Cortex of kidney (tissue), 1 donor: ENCODE results near the gene IDI1.
"Not testable (repeated sequence)": the region's sequence is repeated elsewhere in the genome, so short reads cannot be mapped to it uniquely, and the experiment has no call there.

Source experiments
- DNase-seq: peaks from one replicate; lab custom pipeline; 2025; lab: John Stamatoyannopoulos, UW

IDI1 gene

GRCh38 chr10:1034758-1035157 is 14.2 kb downstream of the IDI1 start:
- DNase-seq: no peak

DNA sequence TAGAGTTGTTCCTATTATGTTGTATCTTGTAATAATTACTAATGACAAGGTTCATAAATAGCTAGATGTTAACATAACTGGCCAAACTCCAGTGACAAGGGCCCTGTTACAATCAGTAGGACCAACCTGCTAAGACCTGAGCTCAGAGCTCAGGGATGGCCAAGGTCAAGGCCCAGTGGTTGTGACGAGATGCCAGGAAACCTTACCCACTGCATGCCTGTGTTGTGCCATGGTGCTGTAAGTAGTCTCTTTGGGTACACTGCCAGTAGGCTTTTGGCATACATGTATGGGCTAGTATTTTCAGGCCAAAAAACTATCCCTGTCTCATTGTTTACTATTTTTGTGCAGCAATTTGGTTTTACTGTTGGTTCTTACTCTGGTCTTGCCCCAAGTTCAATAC is 15.3 kb downstream of the IDI1 start:
- no peak for DNase-seq

GRCh38 chr10:1029838-1030237 is 19.1 kb downstream of the IDI1 start:
- DNase-seq: no peak

GRCh38 chr10:1026578-1026977 is 22.3 kb downstream of the IDI1 start:
- no peak for DNase-seq

DNA sequence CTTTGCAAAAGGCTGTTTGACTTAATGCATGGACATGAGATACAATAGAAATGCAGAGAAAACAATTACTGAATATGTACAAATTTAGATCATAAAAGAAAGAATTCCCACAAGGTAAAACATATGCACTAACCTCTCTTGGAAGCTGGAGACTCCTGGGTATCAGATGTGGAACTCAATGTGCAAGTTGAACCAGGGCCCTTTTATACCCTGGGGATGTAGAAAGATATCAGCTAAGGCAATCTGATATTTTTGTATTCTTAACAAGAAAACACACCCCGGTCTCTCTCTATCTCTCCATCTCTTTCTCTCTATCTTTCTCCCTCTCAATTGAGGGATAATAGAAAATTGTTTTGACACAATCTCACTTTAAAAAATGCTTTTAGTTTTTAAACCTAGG is 23.2 kb downstream of the IDI1 start, which contains the start of gene IDI2:
TSS of gene IDI2 (minus strand) at position 177 of the 400 bp plus-strand sequence. CDS start 1,136 bp downstream, outside the sequence.
- DNase-seq: no peak

GRCh38 chr10:1024103-1024502 is 24.8 kb downstream of the IDI1 start:
- no peak for DNase-seq

- no peak for DNase-seq
These were observed 26.5 kb downstream of the IDI1 start for GRCh38 chr10:1022413-1022812.

DNA sequence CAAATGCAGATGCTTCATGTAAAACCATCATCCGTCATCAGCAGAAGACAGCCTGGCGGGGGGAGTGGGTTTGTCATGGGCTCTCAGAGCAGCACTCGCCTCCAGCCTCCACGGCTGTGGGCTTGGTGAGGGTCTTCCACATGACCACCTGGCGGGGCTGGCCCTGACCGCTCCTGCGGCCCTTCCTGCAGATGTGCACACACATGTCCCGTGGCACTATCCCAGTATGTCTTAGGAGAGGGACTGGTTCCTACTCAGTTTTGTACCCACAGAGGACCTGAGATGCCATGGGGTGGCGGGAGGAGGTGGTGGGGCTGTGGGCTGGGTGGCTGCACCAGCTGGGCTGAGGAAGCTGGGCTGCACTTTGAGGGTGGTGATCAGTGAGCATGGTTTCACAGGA is 28.0 kb downstream of the IDI1 start:
- DNase-seq: no peak

- no peak for DNase-seq
These were observed 28.5 kb downstream of the IDI1 start for GRCh38 chr10:1020460-1020859.

GRCh38 chr10:1019362-1019761 is 29.6 kb downstream of the IDI1 start:
- DNase-seq: no peak

DNA sequence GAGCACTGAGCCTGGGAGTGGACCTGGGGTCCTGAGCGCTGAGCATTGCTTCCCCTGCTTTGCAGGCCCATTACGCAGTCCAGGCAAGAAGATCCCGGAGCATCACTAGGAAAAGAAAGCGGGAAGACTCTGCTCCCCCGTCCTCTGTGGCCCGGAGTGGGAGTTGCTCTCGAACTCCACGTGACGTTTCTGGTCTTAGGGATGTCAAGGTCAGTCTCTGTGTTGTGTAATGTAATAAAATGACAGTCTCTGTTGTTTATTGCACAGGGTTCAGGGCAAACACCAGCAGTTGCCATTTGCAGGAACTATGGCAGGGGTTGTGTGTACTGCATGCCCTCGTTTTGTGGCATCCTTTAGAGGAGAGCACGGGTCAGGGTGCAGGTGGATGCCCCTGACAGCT is 33.2 kb downstream of the IDI1 start:
- no peak for DNase-seq

DNA sequence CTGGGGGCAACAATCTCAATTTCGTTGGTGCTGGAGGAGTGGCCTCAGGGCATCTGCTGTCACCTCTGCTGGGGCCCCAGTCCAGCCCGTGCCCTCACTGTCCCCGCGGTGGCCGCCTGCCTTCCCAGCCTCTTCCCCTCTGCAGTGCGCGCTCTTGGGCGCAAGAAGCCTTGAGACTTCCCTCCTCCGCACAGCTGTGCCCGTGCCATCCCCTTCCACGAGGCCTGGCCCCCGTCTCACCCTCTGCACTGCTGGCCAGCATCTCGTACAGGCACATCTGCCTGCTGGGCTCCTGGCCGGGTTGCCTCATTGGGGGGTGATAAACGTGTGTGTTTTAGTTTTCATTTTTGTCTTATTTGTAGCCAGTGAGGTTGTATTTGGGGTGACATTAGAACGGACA is 37.2 kb downstream of the IDI1 start:
- no peak for DNase-seq

DNA sequence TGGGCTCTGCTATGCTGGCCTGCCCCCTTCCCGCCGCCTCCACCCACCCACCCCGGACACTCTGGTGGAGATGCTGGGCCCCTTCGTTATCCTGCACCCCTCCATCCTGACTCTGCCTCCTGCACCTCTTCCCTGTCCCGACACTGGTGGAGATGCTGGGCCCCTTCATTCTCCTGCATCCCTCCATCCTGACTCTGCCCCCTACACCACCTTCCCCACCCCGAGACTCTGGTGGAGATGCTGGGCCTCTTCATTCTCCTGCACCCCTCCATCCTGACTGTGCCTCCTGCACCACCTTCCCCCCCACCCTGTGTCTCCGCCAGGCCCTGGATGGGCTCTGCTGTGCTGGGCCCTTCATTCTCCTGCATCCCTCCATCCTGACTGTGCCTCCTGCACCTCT is 38.2 kb downstream of the IDI1 start:
- no peak for DNase-seq

GRCh38 chr10:1009947-1010346 is 39.0 kb downstream of the IDI1 start:
- not testable (repeated sequence) for DNase-seq

DNA sequence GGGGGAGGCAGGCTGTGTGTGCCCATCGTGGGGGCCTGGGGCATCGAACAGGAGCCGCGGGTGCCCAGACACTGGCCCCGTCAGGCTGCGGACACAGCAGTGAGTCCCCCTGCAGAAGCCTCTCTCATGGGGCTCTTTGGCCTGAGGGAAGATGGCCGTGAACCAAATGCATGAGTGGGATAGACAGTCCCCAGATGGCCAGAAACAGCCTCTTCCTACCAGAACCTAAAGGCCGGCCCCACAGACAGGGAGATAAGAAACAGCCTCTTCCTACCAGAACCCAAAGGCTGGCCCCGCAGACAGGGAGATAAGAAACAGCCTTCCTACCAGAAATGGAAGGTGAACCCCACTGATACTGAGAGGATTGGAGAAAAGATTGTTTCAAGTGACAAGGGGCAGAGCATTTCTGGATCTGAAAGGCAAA is 39.8 kb downstream of the IDI1 start:
- no peak for DNase-seq

- no peak for DNase-seq
These were observed 41.3 kb downstream of the IDI1 start for GRCh38 chr10:1007583-1007982.

- no peak for DNase-seq
These were observed 42.3 kb downstream of the IDI1 start for GRCh38 chr10:1006573-1006972.

DNA sequence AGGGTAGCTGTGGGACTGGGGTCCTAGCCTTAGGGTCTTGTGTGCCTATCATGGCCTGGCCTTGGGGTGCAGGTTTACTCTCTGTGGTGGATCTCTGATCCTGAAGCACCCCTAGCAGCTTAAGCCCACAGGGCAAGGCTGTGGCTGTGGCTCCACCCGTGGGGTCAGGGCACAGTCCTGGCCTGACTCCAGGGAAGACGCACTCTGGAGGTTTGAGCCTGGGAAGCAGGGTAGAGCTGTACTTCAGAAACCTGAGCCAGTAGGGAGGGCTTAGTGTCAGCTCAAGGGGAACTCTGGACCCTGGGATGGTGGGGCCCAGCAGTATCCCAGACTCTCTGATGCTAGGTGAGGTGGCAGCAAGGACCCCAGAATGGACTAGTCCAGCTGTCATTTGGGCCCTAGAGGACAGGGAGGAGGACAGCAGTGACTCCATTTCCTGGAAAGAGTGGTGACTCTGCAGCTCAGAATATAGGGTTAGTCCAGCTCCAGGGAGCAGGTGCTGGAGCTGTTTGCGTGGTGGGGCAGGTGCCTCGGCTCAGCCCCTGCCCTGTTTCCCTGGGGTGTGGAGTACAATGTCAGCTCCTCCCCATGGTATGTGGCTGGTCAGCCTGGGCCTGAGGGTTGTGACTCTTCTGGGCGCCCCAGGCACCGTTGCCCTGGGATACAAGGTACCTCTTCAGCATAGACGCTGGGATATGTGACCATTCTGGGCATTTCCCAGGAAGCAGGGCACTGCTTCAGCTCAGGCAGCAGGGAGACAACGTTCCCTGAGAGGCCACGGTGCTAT is 44.8 kb downstream of the IDI1 start:
- DNase-seq: no peak

- DNase-seq: no peak
These were observed 46.4 kb downstream of the IDI1 start for GRCh38 chr10:1002425-1003006.

- no peak for DNase-seq
These were observed 51.5 kb downstream of the IDI1 start for GRCh38 chr10:997266-998022.

DNA sequence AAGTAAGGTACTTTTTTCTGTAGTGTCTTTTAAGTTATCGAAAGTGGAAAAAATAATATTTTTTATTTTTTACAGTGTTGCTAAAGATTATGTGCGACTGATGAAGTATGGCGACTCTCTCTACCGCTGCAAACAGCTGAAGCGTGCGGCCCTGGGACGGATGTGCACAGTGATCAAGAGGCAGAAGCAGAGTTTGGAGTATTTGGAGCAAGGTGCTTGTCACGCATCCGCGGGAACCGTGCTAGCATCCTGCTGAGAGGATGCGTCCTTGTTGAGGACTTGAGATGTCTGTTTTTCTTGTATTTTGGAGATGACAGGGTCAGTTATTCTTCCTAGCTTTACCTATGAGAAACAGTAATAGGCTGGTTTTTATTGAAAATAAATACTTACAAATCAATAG is 52.9 kb downstream of the IDI1 start:
- no peak for DNase-seq

DNA sequence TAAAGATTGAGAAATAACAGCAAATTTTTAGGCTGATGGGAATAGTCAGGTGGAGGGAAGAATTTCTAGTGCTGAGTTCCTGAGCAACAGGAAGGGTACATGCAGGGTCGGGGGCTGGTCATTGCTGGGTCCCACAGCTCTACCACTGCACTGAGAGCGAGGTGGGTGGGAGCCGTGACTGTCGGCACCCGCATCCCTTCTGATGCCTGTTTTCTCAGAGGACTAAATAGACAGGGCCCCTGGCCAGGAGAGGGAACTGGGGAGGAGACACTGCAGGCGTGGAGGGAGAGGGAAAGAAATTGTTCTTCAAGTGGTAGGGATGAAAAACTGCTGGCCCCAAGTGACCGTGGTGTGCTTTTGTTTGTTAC is 53.4 kb downstream of the IDI1 start:
- no peak for DNase-seq
